A673 (cell line): ENCODE measurements around the gene FURIN.

Experiments used
- EZH2 ChIP-seq: fragments of 200-600 bp; sonication (generic); IDR thresholded peaks from 2 replicates; pipeline ENCODE4 v1.6.1; 2017; ENCODE audit warnings: borderline replicate concordance, low read depth, mild to moderate bottlenecking, mixed read lengths, antibody characterized with exemption, low read length; ENCODE audit not compliant: poor library complexity, severe bottlenecking
- TF ChIP-seq, protein P1 (sequence below): fragments of 300-800, 200-600 bp; sonication (generic); conservative IDR thresholded peaks from 2 replicates; pipeline ENCODE4 v1.5.1; 2017; ENCODE audit warnings: low read depth, mild to moderate bottlenecking, antibody characterized with exemption, low read length, moderate library complexity, mixed read lengths

DNA sequence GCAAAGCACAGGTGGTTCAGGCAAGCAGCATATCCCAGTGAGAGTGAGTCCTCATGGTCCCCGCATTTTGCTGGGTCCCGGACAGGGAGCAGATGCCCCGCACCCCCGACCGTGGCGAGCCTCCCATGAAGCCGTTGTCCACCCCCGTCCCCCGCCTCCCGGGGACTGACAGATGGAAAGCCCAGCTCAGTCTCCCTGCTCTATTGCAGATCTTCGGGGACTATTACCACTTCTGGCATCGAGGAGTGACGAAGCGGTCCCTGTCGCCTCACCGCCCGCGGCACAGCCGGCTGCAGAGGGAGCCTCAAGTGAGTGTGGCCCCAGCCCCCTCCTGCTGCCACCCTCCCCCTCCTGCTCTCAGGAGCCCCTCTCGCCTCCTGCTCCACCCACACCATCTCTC, 7.7 kb downstream of the FURIN start:
- TF ChIP-seq, protein P1, sequence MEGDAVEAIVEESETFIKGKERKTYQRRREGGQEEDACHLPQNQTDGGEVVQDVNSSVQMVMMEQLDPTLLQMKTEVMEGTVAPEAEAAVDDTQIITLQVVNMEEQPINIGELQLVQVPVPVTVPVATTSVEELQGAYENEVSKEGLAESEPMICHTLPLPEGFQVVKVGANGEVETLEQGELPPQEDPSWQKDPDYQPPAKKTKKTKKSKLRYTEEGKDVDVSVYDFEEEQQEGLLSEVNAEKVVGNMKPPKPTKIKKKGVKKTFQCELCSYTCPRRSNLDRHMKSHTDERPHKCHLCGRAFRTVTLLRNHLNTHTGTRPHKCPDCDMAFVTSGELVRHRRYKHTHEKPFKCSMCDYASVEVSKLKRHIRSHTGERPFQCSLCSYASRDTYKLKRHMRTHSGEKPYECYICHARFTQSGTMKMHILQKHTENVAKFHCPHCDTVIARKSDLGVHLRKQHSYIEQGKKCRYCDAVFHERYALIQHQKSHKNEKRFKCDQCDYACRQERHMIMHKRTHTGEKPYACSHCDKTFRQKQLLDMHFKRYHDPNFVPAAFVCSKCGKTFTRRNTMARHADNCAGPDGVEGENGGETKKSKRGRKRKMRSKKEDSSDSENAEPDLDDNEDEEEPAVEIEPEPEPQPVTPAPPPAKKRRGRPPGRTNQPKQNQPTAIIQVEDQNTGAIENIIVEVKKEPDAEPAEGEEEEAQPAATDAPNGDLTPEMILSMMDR = no peak
- no peak for TF ChIP-seq EZH2
